CD14-positive monocyte (primary cell): ENCODE data around the gene F11R. TPM values are rescaled to one million over a fixed set of nuclear protein-coding genes. Genes with fewer than 3 reads are reported as not detected.
"Not testable (repeated sequence)": the region's sequence is repeated elsewhere in the genome, so short reads cannot be mapped to it uniquely, and the experiment has no call there.

Experiments
- DNase-seq, 3 donors: peaks; one replicate each; pipeline ENCODE4 v3.0.0-alpha.2; 2011 to 2022
- H2AFZ ChIP-seq: 2 replicates; pipeline ENCODE4 v1.6.0; 2012; ENCODE audit warnings: mild to moderate bottlenecking, low read depth, low read length, inconsistent platforms; ENCODE audit not compliant: insufficient read depth, poor library complexity, severe bottlenecking
- H3K27ac ChIP-seq, 2 donors: 1 replicate in 1 of 2; 2 replicates in 1 of 2; pipeline ENCODE4 v1.5.1; 2012 to 2013; ENCODE audit warnings: low read length in 2 of 2, control low read depth in 1 of 2, inconsistent platforms in 1 of 2, low read depth in 1 of 2, mild to moderate bottlenecking in 1 of 2
- H3K27me3 ChIP-seq, 2 donors: one replicate each; pipeline versions ENCODE4 v1.6.0 to v1.6.1; 2011 to 2013; ENCODE audit warnings: low read length in 2 of 2; ENCODE audit not compliant: control insufficient read depth in 2 of 2, insufficient read depth in 2 of 2
- H3K36me3 ChIP-seq, 2 donors: replicated peaks in 1 of 2; 1 replicate in 1 of 2; 2 replicates in 1 of 2; pipeline versions ENCODE4 v1.5.1 to v1.6.1; 2012 to 2013; ENCODE audit warnings: low read length in 2 of 2, control low read depth in 1 of 2, inconsistent platforms in 1 of 2, mild to moderate bottlenecking in 1 of 2; ENCODE audit not compliant: insufficient read depth in 2 of 2, control insufficient read depth in 1 of 2
- H3K4me1 ChIP-seq, 2 donors: 1 replicate in 1 of 2; 2 replicates in 1 of 2; pipeline versions ENCODE4 v1.5.1 to v1.6.1; 2012 to 2013; ENCODE audit warnings: low read length in 2 of 2, control low read depth in 1 of 2, inconsistent platforms in 1 of 2, mild to moderate bottlenecking in 1 of 2, moderate library complexity in 1 of 2; ENCODE audit not compliant: insufficient read depth in 2 of 2, control insufficient read depth in 1 of 2
- H3K4me2 ChIP-seq: replicated peaks from 2 replicates; pipeline ENCODE3; 2012; ENCODE audit warnings: low read length, moderate library complexity, mild to moderate bottlenecking; ENCODE audit not compliant: poor library complexity, severe bottlenecking; ENCODE audit errors: extremely low read depth
- H3K4me3 ChIP-seq, 3 experiments: fragments of 200-600 bp in 1 of 3; sonication (generic) in 1 of 3; replicated peaks in 1 of 3; 1 replicate in 2 of 3; 2 replicates in 1 of 3; pipeline ENCODE4 v1.5.1; 2011 to 2013; ENCODE audit warnings: low read length in 3 of 3, mild to moderate bottlenecking in 3 of 3, control low read depth in 2 of 3, low read depth in 2 of 3, inconsistent platforms in 1 of 3, moderate library complexity in 1 of 3
- H3K79me2 ChIP-seq: 2 replicates; pipeline ENCODE4 v1.6.0; 2012; ENCODE audit warnings: mild to moderate bottlenecking, control low read depth, inconsistent platforms, low read length, moderate library complexity; ENCODE audit not compliant: insufficient read depth
- H3K9ac ChIP-seq: 2 replicates; pipeline ENCODE4 v1.6.0; 2017; ENCODE audit warnings: low read length, mild to moderate bottlenecking; ENCODE audit not compliant: insufficient read depth, poor library complexity, severe bottlenecking
- H3K9me3 ChIP-seq, 2 donors: replicated peaks in 1 of 2; 1 replicate in 1 of 2; 2 replicates in 1 of 2; pipeline versions ENCODE4 v1.5.1 to v1.6.1; 2012 to 2013; ENCODE audit warnings: low read length in 2 of 2, control low read depth in 1 of 2; ENCODE audit not compliant: control insufficient read depth in 1 of 2, insufficient read depth in 1 of 2
- H4K20me1 ChIP-seq: 2 replicates; pipeline ENCODE4 v1.6.0; 2012; ENCODE audit warnings: mild to moderate bottlenecking, low read length, control low read depth, moderate library complexity; ENCODE audit not compliant: insufficient read depth
- H3K27ac Mint-ChIP-seq, 7 donors: one replicate each; pipeline ENCODE4 v1.8.0; 2020; ENCODE audit warnings: mild to moderate bottlenecking in 7 of 7, mixed read lengths in 7 of 7, moderate library complexity in 6 of 7, inconsistent platforms in 2 of 7
- H3K27me3 Mint-ChIP-seq, 3 donors: one replicate each; pipeline ENCODE4 v1.8.0; 2021 to 2022; ENCODE audit warnings: low read depth in 3 of 3, mild to moderate bottlenecking in 3 of 3, mixed read lengths in 3 of 3, moderate library complexity in 3 of 3, inconsistent platforms in 1 of 3
- H3K36me3 Mint-ChIP-seq, 2 donors: one replicate each; pipeline ENCODE4 v1.8.0; 2020; ENCODE audit warnings: mixed read lengths in 2 of 2, inconsistent platforms in 1 of 2, mild to moderate bottlenecking in 1 of 2
- H3K4me1 Mint-ChIP-seq: one replicate; pipeline ENCODE4 v1.8.0; 2020; ENCODE audit warnings: mild to moderate bottlenecking, mixed read lengths
- H3K4me3 Mint-ChIP-seq, 2 donors: one replicate each; pipeline ENCODE4 v1.8.0; 2020; ENCODE audit warnings: mild to moderate bottlenecking in 2 of 2, mixed read lengths in 2 of 2, moderate library complexity in 1 of 2
- H3K9me3 Mint-ChIP-seq, 7 donors: one replicate each; pipeline ENCODE4 v1.8.0; 2020 to 2022; ENCODE audit warnings: mixed read lengths in 7 of 7, mild to moderate bottlenecking in 6 of 7, moderate library complexity in 6 of 7, inconsistent platforms in 2 of 7
- CTCF ChIP-seq: fragments of 200-600 bp; IDR thresholded peaks from one replicate; pipeline ENCODE4 v1.8.0; 2022; ENCODE audit warnings: antibody characterized with exemption, mild to moderate bottlenecking
- WGBS: methylation state at CpG from one replicate; pipeline ENCODE4 v1.1.5; 2013; ENCODE audit warnings: missing lambda C conversion rate; ENCODE audit not compliant: insufficient coverage; 5-methylcytosine and 5-hydroxymethylcytosine counted together
- intact Hi-C, 2 donors: fragments of 100-400 bp; cut with micrococcal nuclease; formaldehyde crosslinking; loops; one replicate each; pipeline versions ENCODE4 v1.15.0 to v1.15.1; 2023
- polyA plus RNA-seq, 3 donors: library from polyadenylated mRNA; depleted of rRNA in 1 of 3; unstranded in 2 of 3; stranded (reverse) in 1 of 3; fragments of 300-500 nt in 2 of 3; fragments of >200 nt in 1 of 3; fragmentation: Illumina TruSeq in 2 of 3; gene quantifications; 1 replicate in 2 of 3; 2 replicates in 1 of 3; pipeline ENCODE4 v1.2.3, GENCODE V29; 2012 to 2021

Gene F11R
- polyA plus RNA-seq, 3 donors, result 28.8 to 58.0 (median 35.9) TPM

DNA sequence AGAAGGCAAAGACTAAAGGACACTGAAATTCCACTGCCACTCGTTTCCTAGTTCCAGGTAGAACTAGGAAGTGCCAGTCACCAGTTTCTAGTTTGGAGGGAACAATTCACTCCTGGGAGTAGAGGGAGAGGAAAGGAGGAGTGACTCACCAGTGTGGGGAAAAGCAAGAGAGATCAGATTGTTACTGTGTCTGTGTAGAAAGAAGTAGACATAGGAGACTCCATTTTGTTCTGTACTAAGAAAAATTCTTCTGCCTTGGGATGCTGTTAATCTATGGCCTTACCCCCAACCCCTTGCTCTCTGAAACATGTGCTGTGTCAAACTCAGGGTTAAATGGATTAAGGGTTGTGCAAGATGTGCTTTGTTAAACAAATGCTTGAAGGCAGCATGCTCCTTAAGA lies 4.3 kb downstream of the F11R start:
- H3K27me3 Mint-ChIP-seq, H3K9me3 ChIP-seq, H3K36me3 Mint-ChIP-seq, H3K27ac ChIP-seq, H4K20me1 ChIP-seq, H3K4me3 Mint-ChIP-seq, H3K9ac ChIP-seq, H3K4me3 ChIP-seq, H3K27me3 ChIP-seq, H2AFZ ChIP-seq, H3K4me2 ChIP-seq, H3K36me3 ChIP-seq, intact Hi-C loops, H3K9me3 Mint-ChIP-seq: not testable (repeated sequence)
- WGBS, result 40% methylated on average over 1 of the region's 1 CpG
- H3K4me1 Mint-ChIP-seq, result peaks cover 76% of the 10 kb centered on the region
- peak overlapping the region in 6 of 7 donors; percentile 43 to 96 (median 79) for H3K27ac Mint-ChIP-seq
- peak in 1 of 3 donors; percentile 56 for DNase-seq
- Histone ChIP-seq H3K4me1 (peaks cover 73 to 80% of the 10 kb centered on the region in 2 donors), H3K79me2 (peaks cover 50% of the 10 kb centered on the region)

DNA sequence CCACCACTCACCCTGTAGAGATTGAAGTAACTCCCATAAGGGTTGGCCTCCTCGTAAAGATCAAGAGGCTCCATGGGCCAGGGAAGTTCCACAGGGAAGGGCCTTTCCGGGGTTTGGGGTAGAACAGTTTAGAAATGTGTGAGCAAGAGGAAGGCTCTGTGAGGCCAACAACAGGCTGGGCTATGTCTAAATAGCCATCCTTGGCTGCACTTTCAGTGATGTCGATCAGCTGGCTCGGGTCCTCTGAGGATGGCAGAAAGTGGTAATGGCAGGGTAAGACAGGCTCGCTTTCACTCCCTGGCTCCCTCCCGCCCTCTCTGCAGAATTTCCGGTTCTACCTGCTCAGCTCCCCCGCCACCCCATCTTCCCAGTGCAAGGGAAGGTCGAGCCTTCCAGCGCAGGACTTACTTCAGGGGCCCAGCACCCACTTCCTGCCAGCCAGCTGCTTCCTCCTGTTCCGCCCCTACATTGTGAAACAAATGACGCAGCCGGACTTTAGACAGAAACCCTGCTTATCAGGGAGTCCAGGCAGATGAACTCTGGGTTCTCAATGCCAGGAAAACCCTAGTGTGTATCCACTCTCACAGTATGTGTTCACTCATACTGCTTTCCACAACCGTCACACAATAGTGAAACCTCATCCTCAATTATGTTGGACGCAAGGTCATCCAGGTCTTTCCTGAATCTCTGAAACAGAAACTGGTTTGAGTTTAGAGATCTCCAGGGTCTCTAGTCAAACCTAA lies 7.3 kb downstream of the F11R start:
- 0% methylated on average over 9 of the region's 15 CpGs for WGBS
- Histone ChIP-seq H3K9me3 (no peaks in the 10 kb centered on the region), H3K4me1 (peaks cover 47 to 61% of the 10 kb centered on the region in 2 donors), H3K79me2 (peaks cover 68% of the 10 kb centered on the region), H4K20me1 (no peaks in the 10 kb centered on the region), H3K27ac (peak overlapping the region; percentile 92 to 94), H3K9ac (peak overlapping the region; percentile 68), H3K4me2 (peak overlapping the region; percentile 76), H2AFZ (peak overlapping the region; percentile 60), H3K4me3 (peak overlapping the region; percentile 28 to 71 (median 30)), H3K36me3 (no peaks in the 10 kb centered on the region), H3K27me3 (no peaks in the 10 kb centered on the region)
- Mint-ChIP-seq H3K36me3 (peaks cover 3 to 20% of the 10 kb centered on the region in 2 donors), H3K27ac (peak overlapping the region; percentile 96 to 99 (median 98)), H3K27me3 (no peaks in the 10 kb centered on the region), H3K4me3 (peak overlapping the region; percentile 82 to 91), H3K4me1 (peaks cover 54% of the 10 kb centered on the region), H3K9me3 (no peaks in the 10 kb centered on the region)
- intact Hi-C loops, result no loop called here
- TF ChIP-seq CTCF, result no peak
- DNase-seq, result peak; percentile 88 to 96 (median 93)
